ENCODE measurements around the gene KIAA1210.
"Not testable (repeated sequence)": the region's sequence is repeated elsewhere in the genome, so short reads cannot be mapped to it uniquely, and the experiment has no call there.

Gene KIAA1210

DNA sequence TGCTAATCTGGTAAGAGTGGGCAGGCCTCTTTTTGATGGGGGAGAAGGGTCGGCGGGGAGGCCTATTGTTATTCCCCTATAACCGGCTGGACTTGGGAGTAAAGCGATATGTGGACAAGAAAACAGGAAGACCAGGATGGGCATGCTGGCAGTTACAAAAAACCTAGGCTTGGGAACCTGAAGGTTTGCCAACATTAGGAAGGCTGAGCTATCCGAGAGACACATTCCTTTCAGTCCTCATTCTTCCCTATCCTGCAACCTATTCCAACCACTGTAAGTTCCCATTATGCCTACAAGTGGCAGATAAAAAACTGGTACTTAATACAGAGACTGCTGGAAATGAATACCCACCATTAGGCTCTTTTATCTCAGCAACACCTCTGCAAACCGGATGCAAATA is 87.2 kb downstream of the KIAA1210 start:
- in situ Hi-C loops (cut with HindIII; ENCODE audit: low sequenced_read_pairs): no loop called here

DNA sequence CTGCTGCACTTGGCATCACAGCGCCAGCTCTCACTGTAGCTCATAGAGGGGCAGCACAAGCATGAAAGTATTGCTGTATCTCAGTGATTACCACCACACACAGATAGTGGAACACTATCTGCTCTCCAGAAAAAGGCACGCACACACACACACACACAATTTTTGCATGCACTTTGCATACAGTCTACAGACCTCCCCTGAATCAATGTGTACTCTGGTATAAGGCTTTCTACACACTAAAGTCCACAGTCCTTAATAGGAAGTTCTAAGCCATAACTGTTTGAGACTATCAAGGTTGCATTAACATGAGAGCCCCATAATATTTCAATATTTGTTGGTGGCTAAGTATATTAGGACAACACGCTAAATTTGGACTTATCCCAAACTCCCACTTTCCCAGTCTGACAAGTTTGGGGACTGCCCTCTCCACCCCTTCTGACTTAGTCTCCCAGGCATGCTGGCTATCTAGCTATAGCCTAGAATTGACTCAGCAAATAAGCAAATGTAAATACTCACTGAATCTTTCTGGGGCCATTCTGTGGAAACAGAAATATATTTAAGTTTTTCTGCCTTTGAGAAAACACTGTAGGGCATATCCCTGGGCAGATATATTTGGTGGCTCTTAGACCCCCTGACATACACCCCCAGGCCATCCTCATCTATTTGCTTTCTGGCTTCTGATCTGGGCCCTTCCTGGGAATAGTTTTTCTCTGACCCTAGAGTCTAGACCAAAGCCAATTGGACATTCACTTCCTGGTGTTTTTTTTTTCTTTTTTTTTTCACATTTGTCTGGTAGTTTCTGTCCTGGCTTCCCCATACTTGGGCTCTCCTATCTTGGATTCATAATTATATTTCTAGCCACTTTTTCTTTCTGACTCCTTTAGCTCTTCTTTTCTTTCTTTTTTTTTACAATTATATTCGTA is 91.2 kb downstream of the KIAA1210 start:
- in situ Hi-C loops (cut with HindIII; ENCODE audit: low sequenced_read_pairs): no loop called here

DNA sequence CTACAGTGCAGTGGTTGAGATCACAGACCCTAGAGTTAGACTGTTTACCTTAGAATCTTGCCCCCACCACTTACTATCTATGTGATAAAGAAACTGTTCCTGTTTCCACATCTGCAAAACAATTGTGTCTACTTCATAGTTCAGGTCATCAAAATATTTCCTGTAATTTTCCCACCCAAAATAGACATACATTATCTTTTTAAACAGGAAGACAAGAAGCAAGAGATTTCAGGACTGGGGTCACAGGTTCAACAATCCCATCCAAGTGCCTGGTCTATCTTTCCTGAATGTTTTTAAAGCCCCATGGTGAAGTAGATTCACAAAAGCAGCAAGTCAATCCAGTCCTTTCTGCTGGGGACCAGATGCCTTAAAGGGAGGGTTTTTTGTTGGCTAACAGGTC is 96.6 kb downstream of the KIAA1210 start:
- in situ Hi-C loops (cut with HindIII; ENCODE audit: low sequenced_read_pairs): no loop called here

DNA sequence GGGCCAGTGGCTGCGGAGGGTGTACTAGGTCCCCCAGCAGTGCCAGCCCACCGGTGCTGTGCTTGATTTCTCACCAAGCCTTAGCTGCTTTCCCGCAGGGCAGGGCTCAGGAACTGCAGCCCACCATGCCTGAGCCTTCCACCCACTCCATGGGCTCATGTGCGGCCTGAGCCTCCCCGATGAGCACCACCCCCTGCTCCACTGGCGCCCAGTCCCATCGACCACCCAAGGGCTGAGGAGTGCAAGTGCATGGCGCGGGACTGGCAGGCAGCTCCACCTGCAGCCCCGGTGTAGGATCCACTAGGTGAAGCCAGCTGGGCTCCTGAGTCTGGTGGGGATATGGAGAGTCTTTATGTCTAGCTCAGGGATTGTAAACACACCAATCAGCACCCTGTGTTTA is 98.0 kb downstream of the KIAA1210 start:
- in situ Hi-C loops (cut with HindIII; ENCODE audit: low sequenced_read_pairs): not testable (repeated sequence)

DNA sequence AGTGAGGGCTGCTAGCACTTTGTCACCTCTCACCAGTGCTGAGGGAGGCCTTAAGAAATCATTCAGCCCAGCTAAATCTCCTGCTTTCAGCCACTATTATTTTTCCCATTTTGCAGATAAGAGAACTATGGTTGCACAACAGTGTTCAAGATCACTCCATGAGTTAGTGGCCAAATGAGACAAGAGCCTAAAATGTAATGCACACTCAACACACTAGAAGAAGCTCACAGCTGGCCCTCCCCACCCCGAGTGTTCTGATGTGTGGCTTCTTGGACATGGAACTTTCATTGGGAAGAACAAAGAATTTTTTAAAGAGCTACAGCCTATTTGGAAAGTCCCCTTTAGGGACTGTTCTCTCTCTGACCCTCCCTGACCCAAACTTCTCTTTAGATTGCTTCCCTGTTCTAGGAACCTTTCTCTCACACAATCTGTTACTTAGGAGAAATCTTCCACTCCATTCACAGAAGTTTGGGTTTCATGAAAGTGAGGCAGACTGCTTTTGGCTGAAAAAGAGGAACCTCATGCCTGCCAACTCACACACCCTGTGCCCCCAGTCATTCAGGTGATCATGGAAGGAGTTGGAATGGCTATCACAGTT is 98.8 kb downstream of the KIAA1210 start:
- in situ Hi-C loops (cut with HindIII; ENCODE audit: low sequenced_read_pairs): no loop called here

All from endothelial cell of hepatic sinusoid (primary cell).